Effector memory CD8-positive, alpha-beta T cell (primary cell): ENCODE measurements around the gene ZNF385C.
"Not testable (repeated sequence)": the region's sequence is repeated elsewhere in the genome, so short reads cannot be mapped to it uniquely, and the experiment has no call there.

Experiments used
- ATAC-seq: fragments of 150-1000 bp; cut with Tn5 transposase; replicated peaks from 2 replicates; pipeline ENCODE4 v1.10.0; 2021; ENCODE audit warnings: mild to moderate bottlenecking, moderate library complexity
- DNase-seq, 3 experiments: peaks; one replicate each; pipeline ENCODE4 v3.0.0; 2021
- H3K27ac Mint-ChIP-seq, 2 donors: one replicate each; pipeline ENCODE4 v1.8.0; 2022; ENCODE audit warnings: mild to moderate bottlenecking in 2 of 2, mixed read lengths in 2 of 2, moderate library complexity in 2 of 2
- H3K27me3 Mint-ChIP-seq, 2 donors: one replicate each; pipeline ENCODE4 v1.8.0; 2022; ENCODE audit warnings: mixed read lengths in 2 of 2
- H3K36me3 Mint-ChIP-seq: one replicate; pipeline ENCODE4 v1.8.0; 2022; ENCODE audit warnings: mild to moderate bottlenecking, moderate library complexity, mixed read lengths; ENCODE audit not compliant: insufficient read depth
- H3K4me1 Mint-ChIP-seq, 2 donors: one replicate each; pipeline ENCODE4 v1.8.0; 2022; ENCODE audit warnings: low read depth in 2 of 2, mixed read lengths in 2 of 2
- H3K4me3 Mint-ChIP-seq, 2 donors: one replicate each; pipeline ENCODE4 v1.8.0; 2022; ENCODE audit warnings: mild to moderate bottlenecking in 2 of 2, mixed read lengths in 2 of 2, moderate library complexity in 2 of 2
- H3K9me3 Mint-ChIP-seq, 2 donors: one replicate each; pipeline ENCODE4 v1.8.0; 2022; ENCODE audit warnings: mixed read lengths in 2 of 2
- total RNA-seq, 9 experiments: gene quantifications; one replicate each; lab custom pipeline; 2026; lab: John Stamatoyannopoulos, UW

Gene ZNF385C
- total RNA-seq = 0 to 0.36 (median 0.06) reads per million in 9 experiments

GRCh38 chr17:42097691-42098631, at the start of gene ZNF385C:
ZNF385C (minus strand) TSS chr17:42098473; CDS start chr17:42063056, 35,417 bp downstream.
- H3K27me3 Mint-ChIP-seq = peaks cover 12 to 38% of the 10 kb centered on the region in 2 donors
- peaks cover 4 to 8% of the 10 kb centered on the region in 2 donors for H3K4me1 Mint-ChIP-seq
- no peaks in the 10 kb centered on the region for H3K9me3 Mint-ChIP-seq
- peak; percentile 75 for ATAC-seq
- peak within 1 kb of the TSS; percentile 15 to 20 for H3K27ac Mint-ChIP-seq
- H3K4me3 Mint-ChIP-seq = peak within 1 kb of the TSS; percentile 24 to 58
- H3K36me3 Mint-ChIP-seq = peaks cover 3% of the 10 kb centered on the region
- DNase-seq = no peak

GRCh38 chr17:42146911-42147607, 48.8 kb upstream of the ZNF385C start:
- Mint-ChIP-seq H3K36me3 (peaks cover 54% of the 10 kb centered on the region), H3K9me3 (no peaks in the 10 kb centered on the region), H3K27me3 (no peaks in the 10 kb centered on the region), H3K4me1 (peaks cover 25 to 35% of the 10 kb centered on the region in 2 donors), H3K27ac (no peak overlapping the region), H3K4me3 (no peak overlapping the region)
- DNase-seq (no peak), ATAC-seq (no peak)

GRCh38 chr17:42143138-42143537, 44.9 kb upstream of the ZNF385C start:
- H3K4me3 Mint-ChIP-seq, ATAC-seq, H3K9me3 Mint-ChIP-seq, DNase-seq, H3K27me3 Mint-ChIP-seq: not testable (repeated sequence)
- Mint-ChIP-seq H3K4me1 (peaks cover 34 to 50% of the 10 kb centered on the region in 2 donors), H3K27ac (peak overlapping the region in 1 of 2 donors; percentile 67), H3K36me3 (peaks cover 44% of the 10 kb centered on the region)

- H3K4me1 Mint-ChIP-seq = peaks cover 34 to 56% of the 10 kb centered on the region in 2 donors
- peak overlapping the region; percentile 67 to 69 for H3K27ac Mint-ChIP-seq
- DNase-seq = no peak
These were observed 44.2 kb upstream of the ZNF385C start for GRCh38 chr17:42142371-42142896.

GRCh38 chr17:42141382-42141781, 43.1 kb upstream of the ZNF385C start:
- Mint-ChIP-seq H3K4me3 (no peak overlapping the region), H3K36me3 (peaks cover 42% of the 10 kb centered on the region), H3K27ac (peak overlapping the region in 1 of 2 donors; percentile 69), H3K9me3 (no peaks in the 10 kb centered on the region), H3K4me1 (peaks cover 36 to 54% of the 10 kb centered on the region in 2 donors), H3K27me3 (no peaks in the 10 kb centered on the region)
- DNase-seq (no peak), ATAC-seq (no peak)

More at GRCh38 chr17:42142371-42142896, 44.2 kb upstream of the ZNF385C start:
- no peak for ATAC-seq
- no peak overlapping the region for H3K4me3 Mint-ChIP-seq
- peaks cover 40% of the 10 kb centered on the region for H3K36me3 Mint-ChIP-seq
- no peaks in the 10 kb centered on the region for H3K9me3 Mint-ChIP-seq
- H3K27me3 Mint-ChIP-seq = no peaks in the 10 kb centered on the region

GRCh38 chr17:42140690-42141089, 42.4 kb upstream of the ZNF385C start:
- DNase-seq, H3K27me3 Mint-ChIP-seq, H3K9me3 Mint-ChIP-seq, H3K4me3 Mint-ChIP-seq, ATAC-seq, H3K27ac Mint-ChIP-seq: not testable (repeated sequence)
- peaks cover 38 to 60% of the 10 kb centered on the region in 2 donors for H3K4me1 Mint-ChIP-seq
- H3K36me3 Mint-ChIP-seq = peaks cover 42% of the 10 kb centered on the region

GRCh38 chr17:42138749-42139492, 40.6 kb upstream of the ZNF385C start:
- Mint-ChIP-seq H3K27me3 (no peaks in the 10 kb centered on the region), H3K9me3 (no peaks in the 10 kb centered on the region), H3K4me3 (no peak overlapping the region), H3K27ac (peak overlapping the region in 1 of 2 donors; percentile 35), H3K4me1 (peaks cover 41 to 62% of the 10 kb centered on the region in 2 donors), H3K36me3 (peaks cover 41% of the 10 kb centered on the region)
- DNase-seq (no peak), ATAC-seq (no peak)

GRCh38 chr17:42136654-42137051, 38.4 kb upstream of the ZNF385C start:
- no peak overlapping the region for H3K4me3 Mint-ChIP-seq
- H3K27ac Mint-ChIP-seq = peak overlapping the region; percentile 38 to 73
- peaks cover 37% of the 10 kb centered on the region for H3K36me3 Mint-ChIP-seq
- ATAC-seq (no peak), DNase-seq (no peak)
- no peaks in the 10 kb centered on the region for H3K9me3 Mint-ChIP-seq
- no peaks in the 10 kb centered on the region for H3K27me3 Mint-ChIP-seq
- H3K4me1 Mint-ChIP-seq = peaks cover 45 to 63% of the 10 kb centered on the region in 2 donors

GRCh38 chr17:42135664-42136653, 37.7 kb upstream of the ZNF385C start:
- Mint-ChIP-seq H3K4me3 (no peak overlapping the region), H3K27ac (peak overlapping the region; percentile 70 to 73), H3K36me3 (peaks cover 36% of the 10 kb centered on the region), H3K27me3 (no peaks in the 10 kb centered on the region), H3K4me1 (peaks cover 44 to 61% of the 10 kb centered on the region in 2 donors), H3K9me3 (no peaks in the 10 kb centered on the region)
- no peak for DNase-seq
- ATAC-seq = no peak

- H3K27ac Mint-ChIP-seq = peak overlapping the region in 1 of 2 donors; percentile 73
- peaks cover 47 to 62% of the 10 kb centered on the region in 2 donors for H3K4me1 Mint-ChIP-seq
- DNase-seq (no peak), ATAC-seq (no peak)
- H3K36me3 Mint-ChIP-seq = peaks cover 38% of the 10 kb centered on the region
- no peaks in the 10 kb centered on the region for H3K9me3 Mint-ChIP-seq
- H3K27me3 Mint-ChIP-seq = no peaks in the 10 kb centered on the region
- H3K4me3 Mint-ChIP-seq = no peak overlapping the region
These were observed 36.9 kb upstream of the ZNF385C start for GRCh38 chr17:42135151-42135550.

GRCh38 chr17:42133461-42134041, 35.3 kb upstream of the ZNF385C start:
- H3K36me3 Mint-ChIP-seq = peaks cover 41% of the 10 kb centered on the region
- ATAC-seq (peak; percentile 64), DNase-seq (no peak)
- H3K9me3 Mint-ChIP-seq = no peaks in the 10 kb centered on the region
- peak overlapping the region in 1 of 2 donors; percentile 22 for H3K4me3 Mint-ChIP-seq
- H3K27ac Mint-ChIP-seq = peak overlapping the region; percentile 65 to 87
- H3K4me1 Mint-ChIP-seq = peaks cover 39 to 49% of the 10 kb centered on the region in 2 donors
- H3K27me3 Mint-ChIP-seq = no peaks in the 10 kb centered on the region
